ENCODE results near the gene FAM3A. TPM values are rescaled to one million over a fixed set of nuclear protein-coding genes. Genes with fewer than 3 reads are reported as not detected.

Gene FAM3A
- total RNA-seq, 1 donor from 2014 or later, result 4.5 TPM

GRCh38 chrX:154470434-154470833, 45.6 kb downstream of the FAM3A start:
- DNase-seq (ENCODE audit: low spot score), result no peak

GRCh38 chrX:154469880-154470279, 46.2 kb downstream of the FAM3A start:
- no peaks in the 10 kb centered on the region for H3K4me1 Mint-ChIP-seq
- H3K9me3 Mint-ChIP-seq, result peaks cover 7% of the 10 kb centered on the region

More at GRCh38 chrX:154470434-154470833, 45.6 kb downstream of the FAM3A start:
- Mint-ChIP-seq H3K27me3 (ENCODE audit: insufficient read depth, low read depth) (no peaks in the 10 kb centered on the region), H3K36me3 (peaks cover 8% of the 10 kb centered on the region), H3K9me3 (peaks cover 9% of the 10 kb centered on the region), H3K27ac (no peak overlapping the region), H3K4me1 (no peaks in the 10 kb centered on the region), H3K4me3 (no peak overlapping the region)
- Histone ChIP-seq H3K4me1 (no peaks in the 10 kb centered on the region), H3K4me3 (no peak overlapping the region), H3K9me3 (ENCODE audit: low read depth) (no peaks in the 10 kb centered on the region), H3K27ac (no peak overlapping the region), H3K9ac (no peak overlapping the region), H4K20me1 (ENCODE audit: low read depth) (no peaks in the 10 kb centered on the region), H3K79me2 (ENCODE audit: low read depth) (no peaks in the 10 kb centered on the region), H3F3A (ENCODE audit: low read depth) (no peaks in the 10 kb centered on the region), H2AFZ (replicated peaks) (no peak overlapping the region), H3K4me2 (no peak overlapping the region), H3K27me3 (no peaks in the 10 kb centered on the region), H3K36me3 (no peaks in the 10 kb centered on the region)
- no peak for TF ChIP-seq EZH2phosphoT487 (IDR thresholded peaks at IDR 0.05)
- no peak for TF ChIP-seq CTCF (IDR thresholded peaks at IDR 0.05)
- no peak for TF ChIP-seq EZH2 (IDR thresholded peaks at IDR 0.05)

GRCh38 chrX:154469114-154469513, 46.9 kb downstream of the FAM3A start:
- no peaks in the 10 kb centered on the region for H4K20me1 ChIP-seq (ENCODE audit: low read depth)
- DNase-seq (ENCODE audit: low spot score), result no peak
- no peaks in the 10 kb centered on the region for H3K79me2 ChIP-seq (ENCODE audit: low read depth)
- no peak overlapping the region for H2AFZ ChIP-seq (replicated peaks)
- no peaks in the 10 kb centered on the region for H3K9me3 ChIP-seq (ENCODE audit: low read depth)
- H3K4me3 ChIP-seq, result no peak overlapping the region
- H3K4me1 ChIP-seq, result no peaks in the 10 kb centered on the region
- no peaks in the 10 kb centered on the region for H3F3A ChIP-seq (ENCODE audit: low read depth)
- no peaks in the 10 kb centered on the region for H3K27me3 ChIP-seq
- H3K27ac ChIP-seq, result no peak overlapping the region
- TF ChIP-seq CTCF (IDR thresholded peaks at IDR 0.05) (no peak), EZH2 (IDR thresholded peaks at IDR 0.05) (no peak), EZH2phosphoT487 (IDR thresholded peaks at IDR 0.05) (no peak)
- H3K36me3 Mint-ChIP-seq, result peaks cover 7% of the 10 kb centered on the region
- no peak overlapping the region for H3K9ac ChIP-seq
- no peaks in the 10 kb centered on the region for H3K27me3 Mint-ChIP-seq (ENCODE audit: insufficient read depth, low read depth)
- no peaks in the 10 kb centered on the region for H3K4me1 Mint-ChIP-seq
- H3K36me3 ChIP-seq, result no peaks in the 10 kb centered on the region
- no peak overlapping the region for H3K4me2 ChIP-seq
- H3K27ac Mint-ChIP-seq, result no peak overlapping the region
- H3K4me3 Mint-ChIP-seq, result no peak overlapping the region
- peaks cover 7% of the 10 kb centered on the region for H3K9me3 Mint-ChIP-seq

More at GRCh38 chrX:154469880-154470279, 46.2 kb downstream of the FAM3A start:
- TF ChIP-seq EZH2phosphoT487 (IDR thresholded peaks at IDR 0.05), result no peak
- no peak for TF ChIP-seq CTCF (IDR thresholded peaks at IDR 0.05)
- no peak for TF ChIP-seq EZH2 (IDR thresholded peaks at IDR 0.05)
- H4K20me1 ChIP-seq (ENCODE audit: low read depth), result no peaks in the 10 kb centered on the region
- H3K36me3 ChIP-seq, result no peaks in the 10 kb centered on the region
- DNase-seq (ENCODE audit: low spot score), result no peak
- no peak overlapping the region for H3K9ac ChIP-seq
- peaks cover 7% of the 10 kb centered on the region for H3K36me3 Mint-ChIP-seq
- H3K4me2 ChIP-seq, result no peak overlapping the region
- no peak overlapping the region for H3K27ac Mint-ChIP-seq
- H3K27ac ChIP-seq, result no peak overlapping the region
- H3K9me3 ChIP-seq (ENCODE audit: low read depth), result no peaks in the 10 kb centered on the region
- H3K27me3 ChIP-seq, result no peaks in the 10 kb centered on the region
- no peaks in the 10 kb centered on the region for H3K79me2 ChIP-seq (ENCODE audit: low read depth)
- peak overlapping the region; percentile 53 for H3K4me3 Mint-ChIP-seq
- no peak overlapping the region for H2AFZ ChIP-seq (replicated peaks)
- no peaks in the 10 kb centered on the region for H3F3A ChIP-seq (ENCODE audit: low read depth)
- no peaks in the 10 kb centered on the region for H3K4me1 ChIP-seq
- no peaks in the 10 kb centered on the region for H3K27me3 Mint-ChIP-seq (ENCODE audit: insufficient read depth, low read depth)
- H3K4me3 ChIP-seq, result no peak overlapping the region

Measured in neural progenitor cell (in vitro differentiated cells).